GM11168 (cell line): Measurements from ENCODE around the gene HP1BP3.

ENCODE experiments used
- in situ Hi-C: fragments of 300-500 bp; cut with MboI; formaldehyde crosslinking; loops from one replicate; pipeline ENCODE4 v1.12.0; 2022; ENCODE audit warnings: low sequenced_read_pairs; ENCODE audit not compliant: unreplicated experiment

The HP1BP3 gene

DNA sequence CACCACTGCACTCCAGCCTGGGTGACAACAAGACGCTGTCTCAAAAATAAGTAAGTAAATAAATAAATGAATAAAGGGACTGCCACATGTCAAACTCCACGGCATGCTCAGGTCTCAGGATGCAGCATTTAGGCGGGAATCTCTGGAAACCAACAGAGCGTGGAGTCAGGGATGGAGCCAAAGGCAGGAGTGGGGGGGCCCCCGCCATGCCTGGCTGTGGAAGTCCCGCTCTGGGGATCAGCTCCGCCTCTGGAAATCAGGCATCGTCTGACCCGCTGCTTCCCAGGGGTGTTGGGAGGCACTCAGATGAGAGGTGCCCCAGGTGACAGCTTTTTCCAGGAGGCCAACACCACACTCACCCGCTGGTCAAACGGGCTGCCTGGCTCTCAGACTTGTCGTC is 89.5 kb downstream of the HP1BP3 start:
- in situ Hi-C loops = loop anchor here (10.0 kb wide), 1 partner anchor 497 kb away; no protein-coding TSS in a partner anchor

DNA sequence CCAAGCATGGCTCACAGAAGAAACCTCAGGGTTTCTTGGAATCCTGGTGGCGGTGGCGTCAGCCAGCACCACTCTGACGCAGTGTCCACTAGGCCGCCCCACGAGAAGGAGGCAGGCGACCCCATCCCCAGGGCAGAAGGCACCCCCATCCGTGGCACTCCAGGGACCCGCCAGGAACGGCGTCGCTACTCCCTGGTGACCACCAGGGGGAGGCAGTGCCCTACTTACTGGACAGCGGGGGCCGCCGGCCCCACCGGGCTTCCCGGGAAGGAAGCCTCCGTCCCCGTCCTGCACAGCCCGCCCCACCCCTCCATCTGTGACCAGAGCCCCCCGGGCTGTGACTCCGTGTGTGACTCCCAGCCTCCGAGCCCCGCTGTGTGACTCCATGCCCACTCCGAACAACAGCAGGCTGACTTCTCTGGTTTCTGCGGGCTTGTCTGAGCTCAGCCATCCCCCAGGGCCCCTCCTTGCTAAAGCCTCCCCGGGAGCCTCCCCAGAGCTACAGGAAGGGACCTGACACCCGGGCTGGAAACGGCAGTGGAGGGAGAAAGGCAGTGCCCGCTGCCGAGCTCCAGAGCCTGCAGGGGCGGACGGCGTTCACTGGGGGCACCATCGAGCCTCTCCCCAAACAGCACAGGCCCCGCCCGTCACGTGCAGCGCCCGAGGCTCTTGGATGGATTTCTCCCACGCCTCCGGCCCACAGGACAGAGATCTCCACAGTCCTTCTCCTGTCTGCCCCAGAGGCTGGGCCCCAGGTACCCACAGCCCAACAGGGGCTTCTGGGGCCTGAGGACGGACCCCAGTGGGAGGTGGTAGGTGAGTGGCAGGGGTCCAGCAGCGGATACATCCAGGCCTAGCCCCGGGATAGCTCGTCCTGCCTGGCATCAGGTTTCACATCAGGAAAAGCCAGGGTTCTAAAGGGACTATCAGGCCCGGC is 90.4 kb downstream of the HP1BP3 start:
- in situ Hi-C loops = loop anchor here (10.0 kb wide), 1 partner anchor 498 kb away; no protein-coding TSS in a partner anchor

DNA sequence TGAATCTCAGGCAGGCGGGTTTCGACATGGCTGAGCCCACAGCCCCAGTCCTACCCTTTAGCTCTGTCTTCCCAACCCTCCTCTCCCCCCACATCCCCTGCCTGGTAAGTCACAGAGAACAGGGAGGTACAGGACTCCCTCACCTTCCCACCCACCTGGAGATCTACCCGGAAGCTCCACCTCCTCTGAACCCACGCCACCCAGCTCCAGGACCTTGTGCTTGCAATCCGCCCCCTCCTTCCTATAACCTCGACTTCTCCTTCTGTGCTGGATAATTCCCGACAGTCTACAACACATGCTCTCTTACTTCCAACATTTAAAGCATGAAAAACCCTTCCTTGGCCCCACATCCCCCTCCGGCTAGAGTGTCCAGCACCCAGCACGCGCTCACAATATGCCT is 91.6 kb downstream of the HP1BP3 start:
- in situ Hi-C loops = loop anchor here (10.0 kb wide), 1 partner anchor 499 kb away; no protein-coding TSS in a partner anchor

DNA sequence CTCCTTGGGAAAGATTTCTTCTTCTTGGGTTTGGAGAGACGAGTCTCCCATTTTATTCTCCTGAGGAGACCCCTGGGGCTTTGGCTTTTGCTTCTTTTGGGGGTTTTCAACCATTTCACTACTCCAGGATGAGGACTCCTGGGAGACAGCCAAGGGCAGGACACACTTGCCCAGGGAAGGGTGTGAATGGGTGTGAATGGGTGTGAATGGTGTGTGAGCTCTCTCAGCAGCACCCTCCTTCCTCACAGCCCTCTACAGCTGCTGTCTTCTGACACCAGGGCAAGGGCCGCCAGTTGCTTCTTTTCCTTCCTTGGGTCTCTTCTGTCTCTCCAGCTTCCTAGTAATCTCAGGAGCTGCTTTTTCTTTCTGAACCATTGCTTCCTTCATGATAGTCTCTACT is 93.5 kb downstream of the HP1BP3 start:
- in situ Hi-C loops = loop anchor here (10.0 kb wide), 1 partner anchor 501 kb away; no protein-coding TSS in a partner anchor
